ENCODE measurements around the gene ACOT7.

The ACOT7 gene

GRCh38 chr1:6265151-6265550, 128.4 kb downstream of the ACOT7 start:
- DNase-seq (ENCODE audit: low read depth in 1 of 2, low spot score in 1 of 2): no peak
- Histone ChIP-seq H3K27ac (replicated peaks) (no peak overlapping the region), H3K4me3 (replicated peaks; ENCODE audit: insufficient read depth, low read length) (no peak overlapping the region), H3K27me3 (ENCODE audit: insufficient read depth, poor library complexity, severe bottlenecking) (peaks cover 13% of the 10 kb centered on the region)
- TF ChIP-seq POLR2AphosphoS5 (IDR thresholded peaks at IDR 0.05; ENCODE audit: low read depth): no peak
- TF ChIP-seq SPI1 (IDR thresholded peaks at IDR 0.05; ENCODE audit: borderline replicate concordance, low read depth): no peak
- no peak for TF ChIP-seq CTCF (IDR thresholded peaks at IDR 0.05; ENCODE audit: insufficient read depth, low read length)
- no peak for TF ChIP-seq GABPA (IDR thresholded peaks at IDR 0.05; ENCODE audit: low read depth)
- TF ChIP-seq REST (IDR thresholded peaks at IDR 0.05; ENCODE audit: insufficient replicate concordance, low read depth): no peak

DNA sequence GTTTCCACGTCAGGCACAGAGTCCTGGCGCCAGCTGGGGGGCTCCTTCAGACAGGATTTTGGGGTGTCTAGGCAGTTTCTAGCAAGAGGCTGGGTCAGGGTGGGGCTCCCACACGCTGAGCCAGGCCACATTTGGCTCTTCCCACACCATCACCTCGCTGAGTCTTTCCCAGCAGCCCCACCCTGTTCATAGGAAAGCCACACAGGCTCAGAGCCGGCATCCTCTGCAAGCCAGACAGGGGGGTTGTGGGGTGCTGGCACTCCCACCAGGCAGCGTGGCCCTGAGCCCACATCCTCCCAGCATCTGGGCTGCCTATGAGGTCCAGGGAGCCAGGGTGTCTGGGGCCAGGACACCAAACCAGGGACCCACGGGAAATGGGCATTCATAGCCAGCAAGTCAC, 129.9 kb downstream of the ACOT7 start:
- DNase-seq (ENCODE audit: low read depth in 1 of 2, low spot score in 1 of 2): no peak
- Histone ChIP-seq H3K27ac (replicated peaks) (no peak overlapping the region), H3K27me3 (ENCODE audit: insufficient read depth, poor library complexity, severe bottlenecking) (peaks cover 26% of the 10 kb centered on the region), H3K4me3 (replicated peaks; ENCODE audit: insufficient read depth, low read length) (no peak overlapping the region)
- no peak for TF ChIP-seq SPI1 (IDR thresholded peaks at IDR 0.05; ENCODE audit: borderline replicate concordance, low read depth)
- no peak for TF ChIP-seq POLR2AphosphoS5 (IDR thresholded peaks at IDR 0.05; ENCODE audit: low read depth)
- TF ChIP-seq GABPA (IDR thresholded peaks at IDR 0.05; ENCODE audit: low read depth): no peak
- no peak for TF ChIP-seq REST (IDR thresholded peaks at IDR 0.05; ENCODE audit: insufficient replicate concordance, low read depth)
- TF ChIP-seq CTCF (IDR thresholded peaks at IDR 0.05; ENCODE audit: insufficient read depth, low read length): no peak

DNA sequence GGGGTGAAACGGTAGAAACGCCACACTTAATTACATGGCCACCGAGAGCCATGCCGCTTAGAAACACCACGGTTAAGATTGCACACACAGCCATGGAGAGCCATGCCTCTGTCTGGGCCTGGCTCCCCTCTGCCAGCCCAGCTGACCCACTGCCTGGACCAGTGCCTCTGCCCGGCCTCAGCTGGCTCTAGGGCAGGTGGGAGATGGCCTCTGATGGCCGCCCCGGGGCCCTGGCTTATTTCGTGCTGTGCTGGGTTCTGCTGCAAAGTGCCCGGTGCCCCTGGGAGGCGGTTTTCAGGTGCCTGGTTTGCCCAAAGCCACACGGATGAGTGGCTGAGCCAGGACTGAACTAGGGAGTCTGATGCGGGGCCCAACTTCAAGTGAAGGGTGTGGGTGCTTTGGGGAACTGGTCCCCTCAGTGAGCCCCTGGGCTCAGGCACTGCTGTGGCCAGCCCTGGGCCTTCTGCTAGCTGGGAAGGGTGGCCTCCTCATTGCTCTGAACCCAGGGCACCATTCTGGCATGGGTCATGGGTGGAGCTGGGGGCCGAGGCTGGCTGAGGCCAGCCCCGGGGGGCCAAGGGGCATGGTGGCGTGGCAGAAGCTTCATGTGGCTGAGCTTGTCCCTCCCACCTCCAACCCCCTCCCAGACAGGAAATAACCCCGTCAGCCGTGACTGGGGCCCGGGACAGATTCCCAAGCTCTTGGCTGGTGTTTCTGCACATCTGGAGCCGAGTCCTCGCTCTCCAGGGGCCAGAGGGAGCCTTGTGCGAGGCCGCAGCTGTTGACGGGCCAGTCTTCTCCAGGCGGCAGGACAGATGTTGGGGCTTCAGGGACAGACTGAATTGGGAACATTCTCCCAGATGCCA, 130.8 kb downstream of the ACOT7 start:
- TF ChIP-seq SPI1 (IDR thresholded peaks at IDR 0.05; ENCODE audit: borderline replicate concordance, low read depth): no peak
- no peak overlapping the region for H3K4me3 ChIP-seq (replicated peaks; ENCODE audit: insufficient read depth, low read length)
- no peak for DNase-seq (ENCODE audit: low read depth in 1 of 2, low spot score in 1 of 2)
- no peak overlapping the region for H3K27ac ChIP-seq (replicated peaks)
- H3K27me3 ChIP-seq (ENCODE audit: insufficient read depth, poor library complexity, severe bottlenecking): peaks cover 28% of the 10 kb centered on the region

DNA sequence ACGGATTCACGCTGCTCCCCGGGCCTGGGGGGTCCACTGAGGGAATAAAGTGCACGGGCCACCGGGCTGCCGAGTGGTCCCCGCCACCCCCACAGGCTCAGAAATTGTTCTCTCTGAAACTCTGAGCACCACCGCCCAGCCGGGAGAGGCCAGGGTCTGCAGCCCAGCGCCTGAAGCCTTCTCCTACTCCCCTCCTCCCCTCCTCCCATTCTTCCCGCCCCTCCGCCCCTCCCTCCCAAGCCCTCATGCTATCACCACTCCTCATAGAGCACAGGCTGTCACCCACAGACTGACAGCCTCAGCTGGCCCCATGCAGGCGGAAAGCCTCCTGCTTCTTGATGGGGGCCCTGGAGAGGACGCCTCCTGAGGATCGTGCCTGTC, 132.0 kb downstream of the ACOT7 start:
- no peak overlapping the region for H3K4me3 ChIP-seq (replicated peaks; ENCODE audit: insufficient read depth, low read length)
- H3K27ac ChIP-seq (replicated peaks): no peak overlapping the region
- H3K27me3 ChIP-seq (ENCODE audit: insufficient read depth, poor library complexity, severe bottlenecking): peaks cover 28% of the 10 kb centered on the region
- TF ChIP-seq GABPA (IDR thresholded peaks at IDR 0.05; ENCODE audit: low read depth): no peak
- no peak for TF ChIP-seq CTCF (IDR thresholded peaks at IDR 0.05; ENCODE audit: insufficient read depth, low read length)
- no peak for TF ChIP-seq POLR2AphosphoS5 (IDR thresholded peaks at IDR 0.05; ENCODE audit: low read depth)
- no peak for TF ChIP-seq SPI1 (IDR thresholded peaks at IDR 0.05; ENCODE audit: borderline replicate concordance, low read depth)
- TF ChIP-seq REST (IDR thresholded peaks at IDR 0.05; ENCODE audit: insufficient replicate concordance, low read depth): no peak
- DNase-seq (ENCODE audit: low read depth in 1 of 2, low spot score in 1 of 2): no peak

Data from HL-60 (cell line).